ENCODE measurements around the gene PTPN6. TPM values are rescaled to one million over a fixed set of nuclear protein-coding genes. Genes with fewer than 3 reads are reported as not detected.

The PTPN6 gene
- total RNA-seq, 1 donor: 0.36 TPM

DNA sequence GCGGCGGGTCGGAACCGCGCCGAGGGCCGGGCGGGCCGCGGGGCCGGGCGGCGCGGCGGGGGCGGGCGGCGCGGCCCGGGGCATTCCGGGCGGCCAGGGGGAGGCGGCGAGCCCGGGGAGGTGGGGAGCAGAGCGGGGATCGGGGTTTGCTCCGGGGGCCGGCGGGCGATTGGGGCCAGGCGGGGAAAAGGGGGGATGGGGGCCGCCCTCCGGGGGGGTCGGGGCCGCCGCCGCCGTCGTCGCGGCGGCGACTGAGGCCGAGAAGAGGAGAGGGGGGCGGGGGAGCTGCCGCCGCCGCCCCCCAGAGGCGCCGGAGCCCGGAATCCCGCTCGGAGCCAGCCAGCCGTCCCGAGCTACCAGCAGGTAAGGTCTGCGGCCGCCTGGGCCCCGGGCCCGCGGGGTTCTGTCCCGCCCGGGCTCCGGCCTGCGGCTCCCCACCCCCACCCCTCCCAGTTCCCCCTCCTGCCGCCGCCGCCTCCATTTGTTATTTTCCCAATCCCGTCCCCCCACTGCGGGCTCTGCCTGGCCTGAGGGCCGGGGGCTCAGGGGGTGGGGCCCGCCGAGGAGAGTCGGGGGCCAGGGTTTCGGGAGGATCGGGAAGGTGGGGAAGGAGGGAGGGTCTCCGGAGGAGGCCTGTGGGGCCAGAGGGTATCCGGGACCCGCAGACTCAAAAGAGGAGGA lies 23.0 kb upstream of the PTPN6 start:
- peak overlapping the region; percentile 94 for H3K4me2 ChIP-seq (ENCODE audit: insufficient read depth, low read length)
- TF ChIP-seq, protein P1, sequence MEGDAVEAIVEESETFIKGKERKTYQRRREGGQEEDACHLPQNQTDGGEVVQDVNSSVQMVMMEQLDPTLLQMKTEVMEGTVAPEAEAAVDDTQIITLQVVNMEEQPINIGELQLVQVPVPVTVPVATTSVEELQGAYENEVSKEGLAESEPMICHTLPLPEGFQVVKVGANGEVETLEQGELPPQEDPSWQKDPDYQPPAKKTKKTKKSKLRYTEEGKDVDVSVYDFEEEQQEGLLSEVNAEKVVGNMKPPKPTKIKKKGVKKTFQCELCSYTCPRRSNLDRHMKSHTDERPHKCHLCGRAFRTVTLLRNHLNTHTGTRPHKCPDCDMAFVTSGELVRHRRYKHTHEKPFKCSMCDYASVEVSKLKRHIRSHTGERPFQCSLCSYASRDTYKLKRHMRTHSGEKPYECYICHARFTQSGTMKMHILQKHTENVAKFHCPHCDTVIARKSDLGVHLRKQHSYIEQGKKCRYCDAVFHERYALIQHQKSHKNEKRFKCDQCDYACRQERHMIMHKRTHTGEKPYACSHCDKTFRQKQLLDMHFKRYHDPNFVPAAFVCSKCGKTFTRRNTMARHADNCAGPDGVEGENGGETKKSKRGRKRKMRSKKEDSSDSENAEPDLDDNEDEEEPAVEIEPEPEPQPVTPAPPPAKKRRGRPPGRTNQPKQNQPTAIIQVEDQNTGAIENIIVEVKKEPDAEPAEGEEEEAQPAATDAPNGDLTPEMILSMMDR (IDR thresholded peaks at IDR 0.05; ENCODE audit: extremely low read depth, low read depth, low read length): no peak
- H3K4me3 ChIP-seq (ENCODE audit: insufficient read depth, low read length): peak overlapping the region; percentile 89
- H3K79me2 ChIP-seq (ENCODE audit: insufficient read depth, low read length): peaks cover 58% of the 10 kb centered on the region
- peaks cover 8% of the 10 kb centered on the region for H3K36me3 ChIP-seq (ENCODE audit: insufficient read depth, low read length)
- no peaks in the 10 kb centered on the region for H3K27me3 ChIP-seq (ENCODE audit: insufficient read depth, low read length)
- H3K27ac ChIP-seq (ENCODE audit: low read depth, low read length): peak overlapping the region; percentile 34
- H4K20me1 ChIP-seq (ENCODE audit: insufficient read depth, low read length): peaks cover 31% of the 10 kb centered on the region
- H2AFZ ChIP-seq (ENCODE audit: low read length): no peak overlapping the region
- H3K9me3 ChIP-seq (ENCODE audit: low read depth, low read length): no peaks in the 10 kb centered on the region
- peaks cover 55% of the 10 kb centered on the region for H3K4me1 ChIP-seq (ENCODE audit: insufficient read depth, low read length)
- peak; percentile 92 for DNase-seq (ENCODE audit: insufficient read length, low spot score, missing footprints)

DNA sequence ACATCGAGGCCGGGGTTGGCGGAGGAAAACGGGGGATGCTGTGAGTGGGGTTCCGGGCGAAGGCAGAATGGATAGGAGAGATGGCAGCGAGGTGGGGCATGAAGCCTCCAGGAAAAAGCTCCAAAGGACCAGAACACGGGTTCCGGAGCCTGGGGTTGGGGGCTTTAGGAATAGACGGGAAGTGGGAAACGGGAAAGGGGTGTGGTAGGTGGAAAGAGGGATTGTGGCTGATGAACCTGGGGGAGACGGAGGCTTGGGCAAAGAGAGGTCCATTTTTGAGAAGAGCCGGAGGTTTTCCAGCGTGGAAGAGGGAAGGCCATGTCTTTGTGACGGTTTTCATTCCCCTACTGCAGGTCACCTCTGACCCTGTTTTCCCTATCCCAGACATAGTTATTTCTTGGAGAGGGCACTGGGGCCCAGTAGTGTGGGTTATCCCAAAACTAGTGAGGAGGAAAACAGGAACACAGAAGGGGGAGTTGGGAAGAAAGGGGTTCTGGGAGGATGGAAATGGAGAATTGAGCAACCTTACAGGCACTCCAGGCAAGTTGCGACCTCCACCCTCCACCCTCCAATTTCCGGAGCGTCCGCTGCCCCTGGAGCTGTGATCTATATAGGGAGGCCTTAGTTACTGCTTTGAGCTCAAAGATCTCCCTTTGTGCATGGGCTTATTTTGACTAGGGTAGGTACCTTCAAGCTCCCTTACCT lies 22.3 kb upstream of the PTPN6 start:
- Histone ChIP-seq H3K27me3 (ENCODE audit: insufficient read depth, low read length) (no peaks in the 10 kb centered on the region), H3K27ac (ENCODE audit: low read depth, low read length) (peak overlapping the region; percentile 34), H3K79me2 (ENCODE audit: insufficient read depth, low read length) (peaks cover 65% of the 10 kb centered on the region), H3K4me3 (ENCODE audit: insufficient read depth, low read length) (peak overlapping the region; percentile 89), H3K4me2 (ENCODE audit: insufficient read depth, low read length) (peak overlapping the region; percentile 94), H3K4me1 (ENCODE audit: insufficient read depth, low read length) (peaks cover 62% of the 10 kb centered on the region), H2AFZ (ENCODE audit: low read length) (no peak overlapping the region), H4K20me1 (ENCODE audit: insufficient read depth, low read length) (peaks cover 38% of the 10 kb centered on the region), H3K9me3 (ENCODE audit: low read depth, low read length) (no peaks in the 10 kb centered on the region), H3K36me3 (ENCODE audit: insufficient read depth, low read length) (peaks cover 6% of the 10 kb centered on the region)
- DNase-seq (ENCODE audit: insufficient read length, low spot score, missing footprints): peak; percentile 87
- TF ChIP-seq, protein P1 (IDR thresholded peaks at IDR 0.05; ENCODE audit: extremely low read depth, low read depth, low read length): no peak

DNA sequence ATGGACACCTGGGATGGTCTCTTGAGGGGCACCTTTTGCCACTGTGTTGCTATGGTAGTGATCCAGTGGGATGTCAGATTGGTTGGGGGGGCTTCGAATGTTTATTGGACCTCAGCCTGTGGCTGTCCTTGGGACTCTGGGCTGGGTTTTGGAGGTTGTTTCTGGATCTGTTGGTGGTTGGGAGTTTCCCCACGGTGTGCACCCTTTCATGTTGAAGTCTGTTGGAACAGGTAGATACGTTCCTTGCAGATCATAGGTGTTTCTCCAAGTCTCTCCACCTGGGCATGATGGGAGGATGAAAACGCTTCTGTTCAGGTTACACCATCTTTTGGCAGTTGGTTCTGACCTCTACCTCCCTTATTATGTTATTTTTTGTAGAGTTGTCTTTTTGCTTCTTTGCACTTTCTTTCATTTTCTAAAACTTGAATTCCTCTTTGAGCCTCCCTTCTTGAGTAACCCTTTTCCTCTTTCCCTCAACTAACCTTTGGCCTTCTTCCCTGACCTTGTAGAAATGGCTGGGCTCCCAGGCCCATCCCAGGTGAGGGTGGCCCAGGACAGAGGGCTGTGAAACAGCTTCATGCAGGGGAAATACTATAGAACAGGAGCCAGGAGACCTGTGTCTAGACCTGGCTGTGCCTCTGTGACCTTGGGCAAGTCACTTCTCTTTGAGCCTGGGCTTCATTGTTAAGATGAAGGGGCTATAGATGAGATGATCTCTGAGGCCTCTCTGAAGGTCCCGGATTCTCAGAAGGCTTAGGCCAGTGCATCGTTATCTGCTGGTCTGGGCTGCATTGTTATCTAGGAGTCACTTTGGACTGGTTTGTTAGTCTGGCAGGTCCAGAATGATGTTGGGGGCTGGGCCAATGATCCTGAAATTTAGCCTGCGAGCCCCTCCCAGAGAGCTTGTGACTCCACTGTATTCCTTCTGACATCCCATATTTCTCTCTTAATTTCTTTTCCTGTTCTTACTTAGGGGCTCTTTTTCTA lies 21.4 kb upstream of the PTPN6 start:
- Histone ChIP-seq H3K4me3 (ENCODE audit: insufficient read depth, low read length) (peak overlapping the region; percentile 89), H3K9me3 (ENCODE audit: low read depth, low read length) (no peaks in the 10 kb centered on the region), H3K36me3 (ENCODE audit: insufficient read depth, low read length) (peaks cover 15% of the 10 kb centered on the region), H2AFZ (ENCODE audit: low read length) (no peak overlapping the region), H4K20me1 (ENCODE audit: insufficient read depth, low read length) (peaks cover 44% of the 10 kb centered on the region), H3K4me2 (ENCODE audit: insufficient read depth, low read length) (peak overlapping the region; percentile 94), H3K27ac (ENCODE audit: low read depth, low read length) (peak overlapping the region; percentile 34), H3K4me1 (ENCODE audit: insufficient read depth, low read length) (peaks cover 65% of the 10 kb centered on the region), H3K27me3 (ENCODE audit: insufficient read depth, low read length) (no peaks in the 10 kb centered on the region), H3K79me2 (ENCODE audit: insufficient read depth, low read length) (peaks cover 69% of the 10 kb centered on the region)
- peak; percentile 79 for DNase-seq (ENCODE audit: insufficient read length, low spot score, missing footprints)
- TF ChIP-seq, protein P1 (IDR thresholded peaks at IDR 0.05; ENCODE audit: extremely low read depth, low read depth, low read length): no peak
